Measurements from ENCODE around the gene FBXO46. TPM values are rescaled to one million over a fixed set of nuclear protein-coding genes. Genes with fewer than 3 reads are reported as not detected.

The FBXO46 gene
- total RNA-seq, 2 experiments from 2014 or later = 17.2 to 17.5 TPM

- ATAC-seq (ENCODE audit: poor library complexity) (no peak), DNase-seq (peak in 1 of 14 experiments; percentile 31)
- Histone ChIP-seq H3K36me3 (ENCODE audit: insufficient read depth, low read length) (peaks cover 32% of the 10 kb centered on the region), H3K4me1 (ENCODE audit: insufficient read depth, low read length) (peaks cover 18% of the 10 kb centered on the region), H3K9me3 (ENCODE audit: control insufficient read depth in 1 of 2, insufficient read depth in 1 of 2, low read length in 2 of 2) (peaks cover 0 to 5% of the 10 kb centered on the region in 2 experiments), H3K27ac (ENCODE audit: low read depth in 1 of 2, low read length in 2 of 2) (no peak overlapping the region), H3K27me3 (ENCODE audit: control insufficient read depth in 1 of 2, insufficient read depth in 2 of 2, low read length in 2 of 2) (no peaks in the 10 kb centered on the region), H3K4me3 (ENCODE audit: low read length) (no peak overlapping the region)
- POLR2A ChIA-PET = no interaction called here
- H3K4me1 Mint-ChIP-seq (ENCODE audit: low read depth) = peaks cover 41% of the 10 kb centered on the region
- no peaks in the 10 kb centered on the region for H3K9me3 Mint-ChIP-seq
- CTCF ChIA-PET = no interaction called here
- no peak overlapping the region for H3K4me3 Mint-ChIP-seq
- H3K27me3 Mint-ChIP-seq = no peaks in the 10 kb centered on the region
- H3K36me3 Mint-ChIP-seq (ENCODE audit: low read depth) = peaks cover 28% of the 10 kb centered on the region
- H3K27ac Mint-ChIP-seq = no peak overlapping the region
- intact Hi-C loops (cut with DNase I, micrococcal nuclease) = no loop called here
- no peak for TF ChIP-seq CTCF (IDR thresholded peaks at IDR 0.05)
These were observed 18.0 kb downstream of the FBXO46 start for GRCh38 chr19:45712699-45713067.

GRCh38 chr19:45711851-45712698 lies 18.6 kb downstream of the FBXO46 start:
- H3K36me3 ChIP-seq (ENCODE audit: insufficient read depth, low read length) = peaks cover 32% of the 10 kb centered on the region
- H3K4me1 Mint-ChIP-seq (ENCODE audit: low read depth) = peaks cover 34% of the 10 kb centered on the region
- peaks cover 19% of the 10 kb centered on the region for H3K4me1 ChIP-seq (ENCODE audit: insufficient read depth, low read length)
- DNase-seq (peak in 1 of 14 experiments; percentile 32), ATAC-seq (ENCODE audit: poor library complexity) (no peak)
- no peak overlapping the region for H3K4me3 Mint-ChIP-seq
- H3K4me3 ChIP-seq (ENCODE audit: low read length) = no peak overlapping the region
- peaks cover 23% of the 10 kb centered on the region for H3K36me3 Mint-ChIP-seq (ENCODE audit: low read depth)
- ChIA-PET POLR2A (no interaction called here), CTCF (no interaction called here)
- H3K9me3 ChIP-seq (ENCODE audit: control insufficient read depth in 1 of 2, insufficient read depth in 1 of 2, low read length in 2 of 2) = peaks cover 0 to 5% of the 10 kb centered on the region in 2 experiments
- H3K27me3 Mint-ChIP-seq = no peaks in the 10 kb centered on the region
- no peak for TF ChIP-seq CTCF (IDR thresholded peaks at IDR 0.05)
- no peak overlapping the region for H3K27ac ChIP-seq (ENCODE audit: low read depth in 1 of 2, low read length in 2 of 2)
- intact Hi-C loops (cut with DNase I, micrococcal nuclease) = no loop called here
- H3K27me3 ChIP-seq (ENCODE audit: control insufficient read depth in 1 of 2, insufficient read depth in 2 of 2, low read length in 2 of 2) = no peaks in the 10 kb centered on the region
- H3K27ac Mint-ChIP-seq = no peak overlapping the region
- no peaks in the 10 kb centered on the region for H3K9me3 Mint-ChIP-seq

GRCh38 chr19:45710356-45711130 lies 20.2 kb downstream of the FBXO46 start:
- Mint-ChIP-seq H3K27me3 (no peaks in the 10 kb centered on the region), H3K36me3 (ENCODE audit: low read depth) (peaks cover 19% of the 10 kb centered on the region), H3K27ac (no peak overlapping the region), H3K4me3 (no peak overlapping the region), H3K4me1 (ENCODE audit: low read depth) (peaks cover 21% of the 10 kb centered on the region), H3K9me3 (no peaks in the 10 kb centered on the region)
- Histone ChIP-seq H3K4me3 (ENCODE audit: low read length) (no peak overlapping the region), H3K36me3 (ENCODE audit: insufficient read depth, low read length) (peaks cover 32% of the 10 kb centered on the region), H3K9me3 (ENCODE audit: control insufficient read depth in 1 of 2, insufficient read depth in 1 of 2, low read length in 2 of 2) (peaks cover 0 to 5% of the 10 kb centered on the region in 2 experiments), H3K27ac (ENCODE audit: low read depth in 1 of 2, low read length in 2 of 2) (no peak overlapping the region), H3K4me1 (ENCODE audit: insufficient read depth, low read length) (peaks cover 12% of the 10 kb centered on the region), H3K27me3 (ENCODE audit: control insufficient read depth in 1 of 2, insufficient read depth in 2 of 2, low read length in 2 of 2) (no peaks in the 10 kb centered on the region)
- DNase-seq = no peak
- intact Hi-C loops (cut with DNase I, micrococcal nuclease) = no loop called here
- TF ChIP-seq CTCF (IDR thresholded peaks at IDR 0.05) = no peak
- CTCF ChIA-PET = interaction anchor here (0.5 kb wide), 1 partner anchor 948 kb away, joined by 3 read pairs; no protein-coding TSS in a partner anchor
- ATAC-seq (ENCODE audit: poor library complexity) = no peak
- POLR2A ChIA-PET = interaction anchor here (1.8 kb wide), 1 partner anchor 18 kb away, joined by 7 read pairs; the partner anchor contains the start of genes QPCTL and SNRPD2

Data from CD4-positive, alpha-beta T cell (primary cell).